GM18517 (cell line): ENCODE results near the gene NOSIP.
"Not testable (repeated sequence)": the region's sequence is repeated elsewhere in the genome, so short reads cannot be mapped to it uniquely, and the experiment has no call there.

Experiments used
- ATAC-seq: cut with Tn5 transposase; IDR thresholded peaks from one replicate; pipeline ENCODE4 v1.9.1; 2021; ENCODE audit warnings: mild to moderate bottlenecking, moderate library complexity; ENCODE audit not compliant: unreplicated experiment

Gene NOSIP, protein sequence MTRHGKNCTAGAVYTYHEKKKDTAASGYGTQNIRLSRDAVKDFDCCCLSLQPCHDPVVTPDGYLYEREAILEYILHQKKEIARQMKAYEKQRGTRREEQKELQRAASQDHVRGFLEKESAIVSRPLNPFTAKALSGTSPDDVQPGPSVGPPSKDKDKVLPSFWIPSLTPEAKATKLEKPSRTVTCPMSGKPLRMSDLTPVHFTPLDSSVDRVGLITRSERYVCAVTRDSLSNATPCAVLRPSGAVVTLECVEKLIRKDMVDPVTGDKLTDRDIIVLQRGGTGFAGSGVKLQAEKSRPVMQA

GRCh38 chr19:49580264-49581006, at the start of gene NOSIP:
Gene NOSIP, minus strand, starts transcription at chr19:49580556. Its CDS starts 19,865 bp downstream, at chr19:49560691.
- ATAC-seq = peak; percentile 84

GRCh38 chr19:49629659-49630058, 49.3 kb upstream of the NOSIP start:
- ATAC-seq = no peak

DNA sequence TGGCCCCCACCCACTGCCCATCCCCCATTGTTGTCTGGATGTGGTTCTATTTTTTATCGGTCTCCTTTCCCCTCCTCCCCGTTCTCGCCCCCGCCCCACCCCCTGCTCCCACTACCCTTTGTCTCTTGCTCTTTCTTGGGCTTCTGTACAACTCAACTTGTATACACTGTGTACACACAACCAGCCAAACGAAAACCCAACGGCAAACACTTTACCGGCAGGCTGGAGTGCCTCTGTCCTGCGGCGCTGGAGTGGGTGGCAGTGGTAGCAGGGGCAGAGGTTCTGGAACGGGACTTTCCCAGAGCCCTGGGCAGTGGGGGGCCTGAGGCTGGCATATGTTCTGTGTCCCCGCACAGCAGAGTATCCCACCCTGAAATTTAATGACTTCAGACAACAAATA, 45.9 kb upstream of the NOSIP start:
- no peak for ATAC-seq

DNA sequence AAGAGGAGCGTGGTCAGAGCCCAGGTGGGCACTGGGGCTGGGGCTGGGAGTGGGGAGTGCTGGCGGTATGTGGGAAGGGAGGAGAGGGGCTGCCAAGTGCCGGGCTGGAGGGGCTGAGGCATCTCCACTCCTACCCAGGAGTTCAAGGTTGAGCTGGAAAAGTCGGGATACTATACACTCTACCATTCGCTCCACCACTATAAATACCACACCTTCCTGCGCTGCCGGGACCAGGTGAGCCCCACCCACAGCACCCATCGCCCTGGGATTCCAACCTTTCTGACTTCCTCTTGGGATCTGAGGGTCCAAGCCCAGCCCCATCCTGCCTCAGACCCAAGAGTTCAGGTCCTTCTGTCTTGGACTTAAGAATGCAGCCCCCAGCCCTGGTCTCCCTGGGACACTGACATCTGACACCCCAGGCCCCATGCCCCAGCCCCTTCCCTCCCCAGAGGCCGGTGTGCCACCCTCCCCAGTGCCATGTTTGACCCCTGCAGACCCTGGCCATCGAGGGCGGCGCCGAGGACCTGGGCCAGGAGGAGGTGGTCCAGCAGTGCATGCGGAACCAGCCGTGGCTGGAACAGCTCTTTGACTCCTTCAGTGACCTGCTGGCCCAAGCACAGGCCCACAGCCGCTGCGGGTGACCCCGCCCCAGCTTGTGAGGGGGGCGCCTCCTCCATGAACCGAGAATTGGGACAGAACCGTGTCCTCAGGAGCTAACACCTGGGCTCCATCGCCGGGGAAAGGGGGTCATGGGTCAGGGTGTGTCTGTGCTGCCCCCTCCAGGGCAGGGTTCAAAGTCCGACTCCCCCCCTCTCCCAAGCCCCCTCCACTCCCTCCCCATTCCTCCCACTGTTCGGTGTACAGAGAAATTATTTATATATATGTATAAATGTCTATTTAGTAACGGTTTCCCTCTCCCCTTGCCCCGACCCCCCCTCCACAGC, 44.9 kb upstream of the NOSIP start:
- no peak for ATAC-seq

DNA sequence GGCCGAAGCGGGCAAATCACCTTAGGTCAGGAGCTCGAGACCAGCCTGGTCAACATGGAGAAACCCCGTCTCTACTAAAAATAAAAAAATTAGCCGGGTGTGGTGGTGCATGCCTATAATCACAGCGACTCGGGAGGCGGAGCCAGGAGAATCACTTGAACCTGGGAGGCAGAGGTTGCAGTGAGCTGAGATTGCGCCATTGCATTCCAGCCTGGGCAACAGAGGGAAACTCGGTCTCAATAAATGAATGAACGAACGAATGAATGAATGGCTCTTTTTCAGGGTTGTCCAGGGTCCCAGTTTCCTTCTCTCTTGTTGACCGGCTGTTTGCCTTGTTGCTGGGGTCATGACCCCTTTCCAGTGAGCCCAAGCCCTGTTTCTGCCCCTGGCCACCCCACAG, 37.5 kb upstream of the NOSIP start:
- not testable (repeated sequence) for ATAC-seq

DNA sequence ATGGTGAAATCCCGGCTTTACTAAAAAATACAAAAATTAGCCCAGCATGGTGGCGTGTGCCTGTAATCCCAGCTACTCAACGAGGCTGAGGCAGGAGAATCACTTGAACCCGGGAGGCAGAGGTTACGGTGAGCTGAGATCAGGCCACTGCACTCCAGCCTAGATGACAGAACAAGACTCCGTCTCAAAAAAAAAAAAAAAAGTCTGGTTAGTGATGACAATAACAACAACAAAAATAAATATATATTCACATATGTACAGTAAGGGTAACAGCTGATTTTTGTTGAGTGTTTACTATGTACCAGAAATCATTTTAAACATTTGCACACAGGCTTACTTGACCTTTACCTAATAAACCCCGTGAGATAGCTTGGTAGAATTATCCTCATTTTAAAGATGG, 36.6 kb upstream of the NOSIP start:
- ATAC-seq = no peak

DNA sequence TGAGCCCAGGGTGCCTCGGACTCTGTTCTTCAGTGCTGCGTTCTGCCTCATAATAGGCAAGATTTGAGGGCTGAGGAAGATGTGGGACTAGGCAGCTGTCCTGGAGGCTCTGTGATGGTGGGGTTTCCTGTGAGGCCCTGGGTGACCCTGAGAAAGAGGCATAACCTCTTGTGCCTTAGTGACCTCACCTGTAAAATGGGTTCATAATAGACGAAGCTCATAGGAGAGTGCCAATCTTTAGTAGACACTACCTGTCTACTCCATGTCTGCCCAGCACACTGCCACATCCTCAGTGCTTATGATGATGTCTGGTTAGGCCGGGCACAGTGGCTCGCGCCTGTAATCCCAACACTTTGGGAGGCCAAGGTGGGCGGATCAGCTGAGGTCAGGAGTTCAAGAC, 36.2 kb upstream of the NOSIP start:
- no peak for ATAC-seq

GRCh38 chr19:49615861-49616260, 35.5 kb upstream of the NOSIP start:
- no peak for ATAC-seq

GRCh38 chr19:49614096-49614833, 33.9 kb upstream of the NOSIP start:
- ATAC-seq = no peak

GRCh38 chr19:49613374-49613773, 33.0 kb upstream of the NOSIP start:
- no peak for ATAC-seq

DNA sequence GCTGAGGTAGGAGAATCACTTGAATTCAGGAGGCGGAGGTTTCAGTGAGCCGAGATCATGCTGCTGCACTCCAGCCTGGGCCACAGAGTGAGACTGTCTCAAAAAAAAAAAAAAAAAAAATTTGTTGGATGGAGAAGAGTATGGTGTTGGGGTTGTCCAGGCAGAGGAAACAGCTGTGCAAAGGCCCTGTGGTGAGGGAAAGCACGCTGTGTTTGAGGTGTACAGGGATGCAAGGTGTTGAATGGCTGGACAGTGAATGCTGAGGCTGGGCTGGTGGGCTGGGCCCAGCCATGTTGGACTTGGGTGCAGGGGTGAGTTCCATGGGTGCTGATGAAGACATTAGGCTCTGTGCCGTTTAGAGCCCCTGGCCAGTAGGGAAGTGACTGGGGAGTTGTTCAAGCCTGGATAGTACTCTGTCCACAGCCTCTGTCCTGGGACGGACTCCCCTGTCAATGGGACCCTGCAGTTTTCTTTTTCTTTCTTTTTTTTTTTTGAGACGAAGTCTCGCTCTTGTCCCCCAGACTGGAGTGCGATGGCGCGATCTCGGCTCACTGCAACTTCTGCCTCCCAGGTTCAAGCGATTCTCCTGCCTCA, 29.2 kb upstream of the NOSIP start:
- no peak for ATAC-seq

DNA sequence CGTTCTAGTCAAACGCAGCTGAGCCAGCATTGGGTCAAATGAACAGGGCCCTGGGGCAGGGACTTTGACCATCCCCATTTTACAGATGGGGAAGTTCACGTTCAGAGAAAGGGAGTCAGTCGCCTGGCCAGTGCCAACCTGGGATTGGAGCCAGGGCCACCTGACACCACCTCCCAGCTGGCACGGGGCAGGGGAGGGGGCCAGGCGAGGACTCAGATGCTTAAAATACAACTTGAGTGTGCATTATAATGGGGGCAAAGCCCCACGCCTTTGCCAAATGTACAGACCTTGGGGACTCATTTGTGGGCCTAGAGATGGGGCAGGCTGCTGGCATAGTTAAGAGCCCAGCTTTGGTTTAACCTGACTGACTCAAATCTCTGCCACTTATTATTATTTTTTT, 25.2 kb upstream of the NOSIP start:
- ATAC-seq = no peak

DNA sequence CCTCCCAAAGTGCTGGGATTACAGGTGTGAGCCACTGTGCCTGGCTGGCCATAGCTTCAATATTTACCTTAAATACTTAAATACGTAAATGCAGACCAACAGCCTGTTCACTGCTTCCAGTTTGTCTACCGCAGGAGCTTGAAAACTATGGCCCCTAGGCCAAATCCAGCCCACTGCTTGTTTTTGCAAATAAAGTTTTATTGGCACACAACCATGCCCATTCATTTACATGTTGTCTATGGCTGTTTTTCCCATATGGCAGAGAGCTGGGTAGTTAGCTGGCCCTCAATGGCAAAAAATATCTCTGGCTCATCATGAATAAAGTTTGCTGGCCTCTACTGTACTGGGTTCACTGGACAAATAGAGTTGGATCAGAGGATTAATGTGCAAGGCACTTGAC, 22.4 kb upstream of the NOSIP start:
- ATAC-seq = no peak

DNA sequence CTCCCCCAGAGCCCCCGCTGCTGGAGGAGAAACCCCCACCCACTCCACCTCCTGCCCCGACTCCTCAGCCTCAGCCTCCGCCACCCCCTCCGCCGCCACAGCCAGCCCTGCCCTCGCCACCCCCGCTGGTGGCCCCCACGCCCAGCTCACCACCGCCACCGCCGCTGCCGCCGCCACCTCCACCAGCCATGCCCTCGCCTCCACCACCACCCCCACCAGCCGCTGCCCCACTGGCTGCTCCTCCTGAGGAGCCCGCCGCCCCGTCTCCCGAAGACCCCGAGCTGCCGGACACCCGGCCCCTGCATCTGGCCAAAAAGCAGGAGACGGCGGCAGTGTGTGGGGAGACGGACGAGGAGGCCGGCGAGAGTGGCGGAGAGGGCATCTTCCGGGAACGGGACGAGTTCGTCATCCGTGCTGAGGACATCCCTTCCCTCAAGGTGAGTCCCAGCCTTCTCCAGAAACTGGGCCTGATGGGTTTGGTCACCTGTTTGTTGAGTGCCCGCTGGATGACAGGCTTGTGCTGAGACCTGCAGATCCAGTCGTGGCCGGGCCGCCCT, 21.2 kb upstream of the NOSIP start:
- no peak for ATAC-seq

GRCh38 chr19:49599378-49600295, 19.3 kb upstream of the NOSIP start:
- ATAC-seq = no peak

DNA sequence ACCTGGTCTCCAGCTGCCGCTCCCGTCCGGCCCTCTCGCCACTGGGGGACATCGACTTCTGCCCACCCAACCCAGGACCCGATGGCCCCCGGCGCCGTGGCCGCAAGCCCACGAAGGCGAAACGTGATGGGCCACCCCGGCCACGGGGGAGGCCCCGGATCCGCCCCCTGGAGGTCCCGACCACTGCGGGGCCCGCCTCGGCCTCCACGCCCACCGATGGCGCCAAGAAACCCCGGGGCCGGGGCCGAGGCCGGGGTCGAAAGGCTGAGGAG, 17.3 kb upstream of the NOSIP start:
- ATAC-seq = no peak

GRCh38 chr19:49596954-49597702, 16.8 kb upstream of the NOSIP start:
- no peak for ATAC-seq

DNA sequence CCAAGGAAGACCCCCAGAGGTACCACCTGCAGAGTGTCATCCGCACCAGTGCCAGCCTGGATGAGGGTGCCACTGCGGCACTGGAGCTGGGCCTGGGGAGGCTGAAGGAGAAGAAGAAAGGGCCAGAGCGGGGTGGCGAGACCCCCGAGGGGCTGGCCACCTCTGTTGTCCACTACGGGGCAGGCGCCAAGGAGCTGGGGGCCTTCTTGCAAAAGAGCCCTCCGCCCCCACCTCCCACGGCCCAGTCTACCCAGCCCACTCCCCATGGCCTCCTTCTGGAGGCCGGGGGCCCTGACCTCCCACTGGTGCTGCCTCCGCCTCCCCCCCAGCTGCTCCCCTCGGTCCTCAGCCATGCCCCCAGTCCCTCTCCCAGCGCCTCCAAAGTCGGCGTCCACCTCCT, 16.1 kb upstream of the NOSIP start:
- no peak for ATAC-seq
